Left renal pelvis (tissue), 4 donors: Measurements from ENCODE around the gene RBM23. TPM values are rescaled to one million over a fixed set of nuclear protein-coding genes. Genes with fewer than 3 reads are reported as not detected.
A peak's percentile ranks its signal among the peaks of the same experiment; 100 is the strongest.

Source experiments
- DNase-seq, 4 donors: peaks; one replicate each; pipeline ENCODE4 v3.0.0-alpha.2; 2013; ENCODE audit warnings: low read depth in 4 of 4, low spot score in 3 of 4
- polyA plus RNA-seq, 4 donors: library from polyadenylated mRNA; unstranded; fragments of 120-200 nt; gene quantifications; one replicate each; pipeline ENCODE4 v1.2.1, GENCODE V29; 2013; ENCODE audit not compliant: insufficient read length in 4 of 4

RBM23 gene
- polyA plus RNA-seq, 4 donors: 103 to 137 (median 122) TPM

DNA sequence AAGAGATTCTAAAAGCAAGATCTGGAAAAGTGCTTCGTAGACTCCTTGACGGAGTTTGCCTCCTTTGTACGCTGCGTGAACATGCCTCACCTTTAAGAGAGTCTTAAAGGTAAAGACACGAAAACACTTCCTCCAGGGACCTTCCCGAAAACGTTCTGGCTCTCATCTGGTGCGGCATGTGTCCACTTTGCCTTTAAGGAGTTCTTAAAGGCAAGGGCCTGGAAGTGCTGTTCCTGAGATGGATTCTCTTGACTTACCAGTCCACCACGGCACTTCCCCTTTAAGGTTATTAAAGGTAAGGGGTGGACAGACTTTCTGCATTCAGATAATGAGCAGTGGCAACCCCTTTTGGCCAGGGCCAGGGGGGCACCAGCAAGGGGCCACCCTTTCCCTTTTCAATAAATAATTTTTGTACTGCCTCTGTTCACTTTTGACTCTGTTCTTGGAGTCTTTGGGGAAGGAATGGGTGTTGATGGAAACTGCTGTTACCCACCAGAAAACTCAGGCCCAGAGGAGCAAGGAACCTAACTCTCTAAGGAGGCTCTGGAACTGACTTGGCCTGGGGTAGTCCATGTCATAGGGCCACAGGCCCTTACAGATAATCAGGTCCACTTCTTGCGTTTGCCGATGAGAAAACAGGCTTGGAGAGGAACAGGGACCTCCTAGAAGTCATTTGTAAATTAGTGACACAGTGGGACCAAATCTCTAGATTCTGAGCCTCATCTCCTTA, 31.5 kb downstream of the RBM23 start:
- peak; percentile 73 to 87 (median 80) for DNase-seq

DNA sequence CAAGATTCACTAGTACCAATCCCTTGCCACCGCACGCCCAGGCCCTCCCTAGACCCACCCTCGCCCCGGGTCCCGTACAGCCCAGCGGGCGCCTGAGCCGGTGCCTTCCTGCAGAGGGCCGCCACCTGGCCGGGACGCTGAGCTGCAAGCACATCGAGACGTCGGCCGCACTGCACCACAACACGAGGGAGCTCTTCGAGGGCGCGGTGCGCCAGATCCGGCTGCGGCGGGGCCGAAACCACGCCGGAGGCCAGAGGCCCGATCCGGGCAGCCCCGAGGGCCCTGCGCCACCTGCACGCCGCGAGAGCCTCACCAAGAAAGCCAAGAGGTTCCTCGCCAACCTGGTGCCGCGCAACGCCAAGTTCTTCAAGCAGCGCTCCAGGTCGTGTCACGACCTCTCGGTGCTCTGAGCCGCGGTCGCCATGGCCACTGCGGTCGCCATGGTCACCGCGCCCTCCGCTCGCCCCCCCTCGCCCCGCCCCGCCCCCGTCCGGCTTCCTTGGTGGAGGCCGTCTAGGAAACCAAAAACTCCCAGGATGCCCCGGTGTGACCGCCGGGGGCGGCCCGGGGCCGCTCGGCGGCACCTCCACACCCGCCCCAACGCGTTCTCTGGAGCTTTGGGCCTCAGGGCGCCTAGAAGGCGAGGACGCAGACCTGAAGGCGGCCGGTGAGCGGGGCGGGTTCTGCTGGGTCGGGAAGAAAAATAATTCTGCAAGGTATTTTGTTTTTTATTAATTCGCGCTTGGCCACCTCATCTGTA, 32.3 kb downstream of the RBM23 start:
- peak in 2 of 4 donors; percentile 54 to 55 for DNase-seq

DNA sequence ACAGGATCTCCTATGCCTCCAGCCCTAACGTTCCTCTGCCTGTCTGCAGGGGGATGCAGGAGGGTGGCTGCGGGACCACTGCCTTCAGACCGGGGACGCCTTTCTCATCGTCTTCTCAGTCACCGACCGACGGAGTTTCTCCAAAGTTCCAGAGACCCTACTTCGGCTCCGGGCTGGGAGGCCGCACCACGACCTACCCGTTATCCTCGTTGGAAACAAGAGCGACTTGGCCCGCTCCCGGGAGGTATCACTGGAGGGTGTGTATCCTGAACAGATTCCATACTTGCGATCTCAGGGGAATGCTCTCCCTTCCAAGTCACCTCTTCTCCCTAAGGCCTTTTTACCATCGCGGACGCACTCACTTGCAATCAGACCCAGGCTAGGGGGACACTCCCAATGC, 33.0 kb downstream of the RBM23 start:
- DNase-seq: no peak

DNA sequence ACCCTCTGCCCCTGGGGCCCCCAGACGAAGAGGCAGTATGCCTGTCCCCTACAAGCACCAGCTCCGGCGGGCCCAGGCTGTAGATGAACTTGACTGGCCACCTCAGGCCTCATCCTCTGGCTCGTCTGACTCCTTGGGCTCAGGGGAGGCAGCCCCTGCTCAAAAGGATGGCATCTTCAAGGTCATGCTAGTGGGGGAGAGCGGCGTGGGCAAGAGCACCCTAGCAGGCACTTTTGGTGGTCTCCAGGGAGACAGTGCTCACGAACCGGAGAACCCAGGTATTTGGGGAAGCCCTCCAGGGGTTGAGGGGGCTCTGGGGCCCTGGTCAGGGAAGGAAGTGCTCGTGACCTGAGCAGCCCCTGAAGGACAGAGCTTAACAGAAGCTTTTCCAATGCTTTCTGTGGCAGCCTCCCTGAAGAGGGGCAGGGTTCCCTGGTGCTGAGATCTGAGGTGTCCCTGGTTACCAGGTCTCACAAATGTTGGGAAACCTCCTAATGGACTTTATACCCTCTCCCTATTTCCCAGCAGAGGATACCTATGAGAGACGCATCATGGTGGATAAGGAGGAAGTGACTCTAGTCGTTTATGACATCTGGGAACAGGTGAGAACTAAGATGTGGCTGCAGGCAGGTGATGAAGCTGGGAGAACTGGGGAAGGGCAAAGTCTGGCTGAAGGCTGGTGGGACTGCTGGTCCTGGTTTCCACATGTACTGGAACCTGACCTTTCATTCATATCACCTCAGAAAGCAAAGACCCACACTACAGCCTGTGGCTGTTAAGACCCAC, 34.0 kb downstream of the RBM23 start:
- DNase-seq: no peak

DNA sequence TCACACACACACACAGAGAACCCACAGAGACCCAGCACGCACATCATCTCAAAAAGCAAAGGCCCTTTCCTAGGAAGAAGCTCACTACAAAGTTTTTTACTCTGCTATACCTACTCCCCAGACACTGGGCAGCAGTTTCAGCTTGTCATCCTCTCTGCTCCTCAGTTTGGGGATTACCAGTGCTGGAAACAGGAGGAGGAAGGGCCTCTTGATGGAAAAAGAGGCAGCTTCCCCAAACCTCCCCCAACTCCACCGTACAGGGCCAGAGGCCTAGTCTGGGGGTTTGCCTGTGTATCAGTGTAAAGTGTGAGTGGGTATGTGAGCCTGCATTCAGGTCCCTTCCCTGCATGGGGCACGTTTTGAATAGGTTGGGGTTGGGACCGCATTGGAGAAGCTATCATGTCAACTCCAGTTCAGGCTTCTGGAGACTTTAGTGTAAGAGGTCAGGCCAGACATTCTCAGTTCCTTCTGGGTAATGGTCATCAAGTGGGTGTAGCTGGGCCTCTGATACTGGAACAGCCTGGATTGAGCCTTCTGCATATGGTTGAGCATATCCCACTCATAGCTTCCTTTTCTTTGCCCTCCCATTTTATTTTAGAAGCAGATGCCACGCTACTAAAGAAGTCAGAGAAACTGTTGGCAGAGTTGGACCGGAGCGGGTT, 34.7 kb downstream of the RBM23 start:
- DNase-seq: no peak

DNA sequence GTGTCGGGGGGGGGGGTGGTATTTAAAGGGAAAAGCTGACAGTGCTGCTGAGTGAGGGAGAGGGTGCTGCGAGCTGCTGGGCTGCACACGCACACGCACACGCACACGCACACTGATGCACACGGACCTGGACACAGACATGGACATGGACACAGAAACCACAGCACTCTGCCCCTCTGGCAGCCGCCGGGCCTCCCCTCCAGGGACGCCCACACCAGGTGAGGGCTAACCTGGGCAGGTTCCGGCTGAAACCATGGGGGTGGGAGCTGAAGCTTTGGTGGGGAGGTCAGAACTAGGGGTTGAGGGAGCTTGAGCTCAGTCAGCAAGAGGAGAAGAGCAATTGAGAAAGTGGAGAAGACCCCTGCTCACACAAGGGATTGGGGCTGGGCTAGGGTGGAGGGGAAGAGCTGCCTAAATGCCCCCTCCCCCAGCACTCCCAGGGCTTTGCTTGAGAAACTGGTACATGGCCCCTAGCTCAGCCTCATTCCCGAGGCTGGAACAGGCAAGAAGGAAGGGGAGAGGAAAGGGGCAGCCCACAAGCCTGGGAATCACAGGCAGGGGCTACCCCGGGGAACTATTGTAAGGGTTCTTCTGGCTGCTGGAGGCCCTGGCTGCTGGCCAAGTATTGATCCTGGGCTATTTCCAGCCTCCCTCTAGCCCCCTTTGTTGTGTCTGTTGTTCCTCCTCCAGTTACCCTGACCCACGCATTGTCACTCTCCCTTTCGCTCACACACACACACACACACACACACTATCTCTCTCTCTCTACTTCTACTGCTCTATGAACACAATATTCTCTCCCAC, 35.6 kb downstream of the RBM23 start, which contains the start of gene REM2:
Gene REM2, plus strand, starts transcription at position 50 of the 804 bp plus-strand sequence. Its CDS starts 66 bp downstream, at position 116.
- no peak for DNase-seq

DNA sequence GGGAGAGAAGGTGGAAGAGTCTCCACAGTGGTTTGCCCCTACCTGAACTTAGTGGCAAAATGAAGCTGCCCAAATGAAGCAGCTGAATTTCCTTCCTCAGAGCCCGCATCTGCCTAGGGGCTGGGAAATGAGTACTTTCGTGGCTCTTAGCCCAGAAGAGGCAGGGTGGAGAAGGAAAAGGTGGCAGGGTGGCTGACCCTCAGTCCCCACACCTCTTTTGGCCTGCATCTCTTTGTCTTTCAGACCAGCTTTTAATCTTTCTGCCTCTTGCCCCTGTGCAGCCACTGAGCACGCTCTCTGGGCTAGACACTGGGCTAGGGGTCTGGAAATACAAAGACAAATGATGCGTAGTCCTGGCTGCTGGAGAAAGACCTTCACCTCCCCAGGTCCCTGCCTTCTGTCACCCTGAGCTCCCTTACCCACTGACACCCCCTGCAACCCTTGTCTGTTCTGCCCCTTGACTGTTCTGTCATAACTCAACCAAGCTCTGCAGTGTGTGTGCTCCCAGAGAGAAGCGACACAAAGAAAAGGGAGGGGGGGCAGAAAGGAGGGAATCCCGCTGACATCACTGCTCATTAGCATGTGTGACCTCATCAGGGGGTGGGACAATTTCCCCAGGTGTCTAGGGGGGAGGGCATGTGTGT, 36.3 kb downstream of the RBM23 start:
- DNase-seq: peak in 2 of 4 donors; percentile 60 to 77

DNA sequence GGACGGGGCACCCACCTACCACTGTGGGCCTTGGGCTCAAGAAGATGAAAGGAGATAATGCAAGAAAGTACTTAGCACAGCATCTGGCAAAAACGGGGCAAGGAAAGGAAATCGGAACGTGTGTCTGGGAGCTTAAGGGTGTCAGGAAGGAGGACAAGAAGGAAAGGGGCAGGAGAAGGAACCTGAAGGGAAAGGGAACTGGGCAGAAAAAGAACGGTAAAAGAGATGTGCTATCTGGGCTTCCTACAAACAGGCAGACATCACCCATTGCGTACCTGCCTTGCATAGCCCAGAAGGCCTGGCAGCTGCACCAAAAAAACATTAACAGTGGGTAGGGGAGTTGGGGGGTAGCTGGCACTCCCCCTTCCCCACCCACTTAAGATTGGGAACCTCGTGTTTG, 36.9 kb downstream of the RBM23 start:
- no peak for DNase-seq

DNA sequence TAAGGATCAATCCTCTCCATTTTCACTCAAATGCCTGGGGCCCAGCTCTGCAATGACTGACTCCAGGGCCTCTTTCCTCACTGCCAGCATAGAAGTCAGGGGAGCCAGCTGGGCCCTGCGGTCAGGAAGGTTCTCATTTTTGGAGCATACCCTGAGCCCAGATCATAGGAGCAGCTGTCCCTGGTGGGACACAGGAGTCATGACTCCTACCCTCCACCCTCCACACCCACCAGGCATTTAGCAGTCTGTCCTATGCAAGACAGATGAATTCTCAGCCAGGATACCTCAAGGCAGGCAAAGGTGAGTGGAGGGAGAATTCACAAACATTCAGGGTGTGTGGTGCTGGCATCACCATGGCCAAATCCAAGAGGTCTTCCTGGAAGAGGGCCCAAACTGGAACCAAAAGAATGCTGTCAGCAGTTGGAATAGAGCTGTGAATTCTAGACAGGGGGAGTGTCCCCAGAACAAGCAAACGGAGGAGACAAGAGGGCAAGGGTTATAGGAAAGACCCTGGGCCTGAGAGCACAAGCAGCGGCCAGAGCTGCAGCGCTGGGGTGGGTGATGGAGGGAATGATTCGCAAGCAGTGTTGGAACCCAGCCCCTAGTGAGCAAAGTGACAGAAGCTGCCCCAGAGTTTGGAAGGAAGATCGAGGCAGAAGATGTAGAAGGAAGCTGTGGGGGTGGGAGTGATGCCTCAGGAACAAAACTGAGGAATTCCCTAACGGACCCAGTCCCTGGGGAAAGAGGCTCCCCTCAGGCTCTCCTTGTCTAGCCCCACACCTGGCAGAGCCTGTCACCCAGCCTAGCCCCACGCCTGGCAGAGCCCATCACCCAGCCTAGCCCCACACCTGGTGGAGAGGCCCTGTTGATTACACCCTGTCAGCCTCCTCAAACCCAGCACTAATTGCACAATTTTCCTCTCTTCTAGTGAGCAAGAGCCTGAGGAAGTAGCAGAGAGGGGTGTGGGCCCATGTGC, 40.4 kb downstream of the RBM23 start:
- no peak for DNase-seq

DNA sequence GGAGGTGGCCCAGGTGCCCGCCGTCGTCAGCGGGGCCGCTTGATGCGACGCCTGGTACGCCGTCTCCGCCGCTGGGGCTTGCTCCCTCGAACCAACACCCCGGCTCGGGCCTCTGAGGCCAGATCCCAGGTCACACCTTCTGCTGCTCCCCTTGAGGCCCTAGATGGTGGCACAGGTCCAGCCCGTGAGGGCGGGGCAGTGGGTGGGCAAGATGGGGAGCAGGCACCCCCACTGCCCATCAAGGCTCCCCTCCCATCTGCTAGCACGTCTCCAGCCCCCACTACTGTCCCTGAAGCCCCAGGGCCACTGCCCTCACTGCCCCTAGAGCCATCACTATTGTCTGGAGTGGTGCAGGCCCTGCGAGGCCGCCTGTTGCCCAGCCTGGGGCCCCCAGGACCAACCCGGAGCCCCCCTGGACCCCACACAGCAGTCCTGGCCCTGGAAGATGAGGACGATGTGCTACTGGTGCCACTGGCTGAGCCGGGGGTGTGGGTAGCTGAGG, 41.9 kb downstream of the RBM23 start:
- DNase-seq: no peak

DNA sequence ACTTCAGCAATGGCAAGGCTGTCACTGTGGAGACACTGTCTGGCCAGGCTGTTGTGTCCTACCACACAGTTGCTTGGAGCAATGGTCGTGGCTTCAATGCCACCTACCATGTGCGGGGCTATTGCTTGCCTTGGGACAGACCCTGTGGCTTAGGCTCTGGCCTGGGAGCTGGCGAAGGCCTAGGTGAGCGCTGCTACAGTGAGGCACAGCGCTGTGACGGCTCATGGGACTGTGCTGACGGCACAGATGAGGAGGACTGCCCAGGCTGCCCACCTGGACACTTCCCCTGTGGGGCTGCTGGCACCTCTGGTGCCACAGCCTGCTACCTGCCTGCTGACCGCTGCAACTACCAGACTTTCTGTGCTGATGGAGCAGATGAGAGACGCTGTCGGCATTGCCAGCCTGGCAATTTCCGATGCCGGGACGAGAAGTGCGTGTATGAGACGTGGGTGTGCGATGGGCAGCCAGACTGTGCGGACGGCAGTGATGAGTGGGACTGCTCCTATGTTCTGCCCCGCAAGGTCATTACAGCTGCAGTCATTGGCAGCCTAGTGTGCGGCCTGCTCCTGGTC, 43.1 kb downstream of the RBM23 start:
- no peak for DNase-seq

DNA sequence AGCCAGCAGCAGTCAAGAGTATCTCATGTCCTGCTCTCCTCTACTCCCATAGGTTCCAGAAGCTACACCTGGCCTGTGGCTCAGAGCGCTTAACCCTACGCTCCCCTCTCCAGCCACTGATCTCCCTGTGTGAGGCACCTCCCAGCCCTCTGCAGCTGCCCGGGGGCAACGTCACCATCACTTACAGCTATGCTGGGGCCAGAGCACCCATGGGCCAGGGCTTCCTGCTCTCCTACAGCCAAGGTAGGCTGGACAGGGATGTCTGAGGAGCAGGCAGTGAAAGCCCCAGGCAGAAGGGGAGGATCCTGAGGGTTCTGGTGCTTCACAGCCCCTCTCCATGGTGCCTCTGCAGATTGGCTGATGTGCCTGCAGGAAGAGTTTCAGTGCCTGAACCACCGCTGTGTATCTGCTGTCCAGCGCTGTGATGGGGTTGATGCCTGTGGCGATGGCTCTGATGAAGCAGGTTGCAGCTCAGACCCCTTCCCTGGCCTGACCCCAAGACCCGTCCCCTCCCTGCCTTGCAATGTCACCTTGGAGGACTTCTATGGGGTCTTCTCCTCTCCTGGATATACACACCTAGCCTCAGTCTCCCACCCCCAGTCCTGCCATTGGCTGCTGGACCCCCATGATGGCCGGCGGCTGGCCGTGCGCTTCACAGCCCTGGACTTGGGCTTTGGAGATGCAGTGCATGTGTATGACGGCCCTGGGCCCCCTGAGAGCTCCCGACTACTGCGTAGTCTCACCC, 43.8 kb downstream of the RBM23 start:
- no peak for DNase-seq

DNA sequence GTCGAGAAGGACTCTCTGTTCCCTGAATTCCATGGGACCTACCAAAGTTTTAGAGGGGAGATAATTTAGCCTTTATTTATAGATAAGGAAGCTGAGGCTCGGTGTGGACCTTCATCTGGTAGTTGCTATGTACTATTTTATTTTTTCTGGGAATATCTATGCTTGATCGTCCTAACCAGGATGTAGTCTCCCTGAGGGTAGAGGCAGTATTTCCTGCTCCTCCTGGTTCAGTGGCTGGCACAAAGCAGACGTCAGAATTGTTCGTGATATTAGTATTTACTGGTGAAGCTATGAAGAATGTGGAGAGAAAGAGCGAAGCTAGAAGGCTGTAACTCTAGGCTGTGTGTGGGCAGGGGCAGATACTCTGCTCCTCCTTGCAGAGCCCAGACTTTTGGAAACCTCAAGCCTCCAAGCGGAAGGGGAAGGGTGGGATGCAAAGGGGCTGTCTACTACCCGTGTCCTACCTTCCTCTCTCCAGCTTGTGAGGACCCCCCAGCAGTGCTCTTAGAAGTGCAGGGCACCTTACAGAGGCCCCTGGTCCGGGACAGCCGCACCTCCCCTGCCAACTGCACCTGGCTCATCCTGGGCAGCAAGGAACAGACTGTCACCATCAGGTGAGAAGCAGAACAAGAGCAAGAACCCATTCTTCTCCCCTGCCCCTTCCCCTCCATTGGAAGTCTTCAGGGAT, 46.0 kb downstream of the RBM23 start:
- DNase-seq: no peak

DNA sequence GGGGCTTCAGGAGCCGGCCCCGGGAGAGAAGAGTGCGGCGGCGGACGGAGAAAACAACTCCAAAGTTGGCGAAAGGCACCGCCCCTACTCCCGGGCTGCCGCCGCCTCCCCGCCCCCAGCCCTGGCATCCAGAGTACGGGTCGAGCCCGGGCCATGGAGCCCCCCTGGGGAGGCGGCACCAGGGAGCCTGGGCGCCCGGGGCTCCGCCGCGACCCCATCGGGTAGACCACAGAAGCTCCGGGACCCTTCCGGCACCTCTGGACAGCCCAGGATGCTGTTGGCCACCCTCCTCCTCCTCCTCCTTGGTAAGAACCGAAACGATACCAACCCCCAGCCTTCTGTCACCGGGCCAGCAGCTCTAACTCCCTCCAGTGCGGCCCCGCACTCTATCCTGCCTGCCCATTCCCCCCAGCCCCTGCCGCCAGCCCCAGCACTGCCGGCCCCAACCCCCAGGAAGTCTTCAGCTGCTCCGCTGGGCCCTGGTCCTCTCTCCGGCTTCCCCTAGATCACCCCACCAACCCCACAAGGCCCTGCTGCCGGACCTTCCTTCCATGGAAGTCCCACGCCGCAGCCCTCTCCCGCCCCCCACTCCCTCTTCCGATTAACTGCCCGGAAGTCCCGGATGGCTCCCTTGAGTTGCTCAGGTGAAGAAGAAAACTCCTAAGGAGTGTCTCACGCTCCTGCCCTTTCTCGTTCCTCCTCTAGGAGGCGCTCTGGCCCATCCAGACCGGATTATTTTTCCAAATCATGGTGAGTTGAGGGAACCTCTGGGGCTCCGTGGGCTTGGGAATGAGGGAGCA, 46.7 kb downstream of the RBM23 start:
- peak in 3 of 4 donors; percentile 80 to 89 (median 84) for DNase-seq

DNA sequence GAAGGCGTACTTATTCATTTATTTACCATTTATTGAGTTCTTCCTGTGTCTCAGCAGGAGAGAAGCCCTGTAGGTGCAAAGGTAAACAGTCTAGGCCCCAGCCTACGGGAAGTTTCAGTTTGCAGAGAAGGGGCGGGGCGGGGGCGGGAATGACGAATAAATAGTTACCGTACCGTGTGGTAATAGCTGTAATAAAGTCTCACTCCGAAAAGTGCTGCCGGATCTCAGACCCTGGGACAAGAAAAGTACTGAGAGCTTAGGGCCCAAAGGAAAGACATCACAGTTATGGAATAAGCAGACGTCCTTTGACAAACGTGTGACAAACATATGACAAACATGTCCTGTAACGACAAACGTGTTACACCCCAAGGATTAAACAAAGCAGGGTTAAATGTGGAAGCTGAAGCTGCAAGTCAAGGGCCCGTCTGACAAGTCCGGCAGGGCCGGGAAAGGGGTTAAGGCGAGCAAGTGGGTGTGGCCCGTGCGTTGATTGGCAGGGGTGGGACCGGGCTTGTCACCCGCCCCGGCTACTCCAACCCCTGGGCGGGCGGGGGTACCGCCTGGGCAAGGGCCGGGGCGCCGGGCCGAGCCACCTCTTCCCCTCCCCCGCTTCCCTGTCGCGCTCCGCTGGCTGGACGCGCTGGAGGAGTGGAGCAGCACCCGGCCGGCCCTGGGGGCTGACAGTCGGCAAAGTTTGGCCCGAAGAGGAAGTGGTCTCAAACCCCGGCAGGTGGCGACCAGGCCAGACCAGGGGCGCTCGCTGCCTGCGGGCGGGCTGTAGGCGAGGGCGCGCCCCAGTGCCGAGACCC, 47.5 kb downstream of the RBM23 start, which contains the start of gene LRP10:
Gene LRP10, plus strand, starts transcription at position 517 of the 809 bp plus-strand sequence. CDS start 564 bp downstream, outside the sequence.
- DNase-seq: peak in 3 of 4 donors; percentile 82 to 87 (median 83)
